Muscle of arm (tissue), 12 donors: ENCODE results near the gene HIVEP3. TPM values are rescaled to one million over a fixed set of nuclear protein-coding genes. Genes with fewer than 3 reads are reported as not detected.

Source experiments
- DNase-seq: peaks from one replicate; pipeline ENCODE4 v3.0.0-alpha.2; 2013
- polyA plus RNA-seq, 12 donors: library from polyadenylated mRNA; unstranded; fragments of 120-200 nt; gene quantifications; one replicate each; pipeline ENCODE4 v1.2.1, GENCODE V29; 2013; ENCODE audit not compliant: insufficient read length in 12 of 12

Gene HIVEP3
- polyA plus RNA-seq, 12 donors = 1.9 to 3.7 (median 2.3) TPM; not detected in 1

DNA sequence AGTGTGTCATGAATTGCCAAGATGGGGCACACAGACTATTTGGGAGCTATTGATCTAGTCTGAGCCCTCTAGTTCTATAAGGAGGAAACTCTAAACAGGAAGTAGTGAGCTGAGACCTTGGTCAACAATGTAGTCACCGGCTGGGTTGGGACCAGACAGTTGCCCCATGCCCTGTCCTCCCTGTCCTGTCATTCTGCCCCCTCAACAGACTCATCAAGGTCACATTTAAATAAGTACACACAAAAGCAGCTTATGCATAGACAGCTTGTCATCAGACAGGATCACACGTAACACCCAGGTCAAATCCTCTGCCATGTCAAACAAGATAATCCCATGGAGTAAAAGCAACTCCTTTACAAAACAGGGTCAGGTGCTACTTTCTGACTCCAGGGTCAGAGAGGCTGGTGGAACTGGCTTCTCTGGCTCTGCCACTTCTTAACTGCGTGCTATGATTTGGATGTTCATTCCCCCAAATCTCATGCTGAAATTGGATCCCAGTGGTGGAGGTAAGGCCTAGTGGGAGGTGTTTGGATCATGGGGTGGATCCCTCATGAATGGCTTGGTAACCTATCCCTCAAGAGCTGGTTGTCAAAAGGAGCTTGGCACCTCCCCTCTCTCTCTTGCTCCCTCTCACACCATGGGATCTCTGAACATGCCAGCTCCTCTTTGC lies 128.9 kb downstream of the HIVEP3 start:
- no peak for DNase-seq

DNA sequence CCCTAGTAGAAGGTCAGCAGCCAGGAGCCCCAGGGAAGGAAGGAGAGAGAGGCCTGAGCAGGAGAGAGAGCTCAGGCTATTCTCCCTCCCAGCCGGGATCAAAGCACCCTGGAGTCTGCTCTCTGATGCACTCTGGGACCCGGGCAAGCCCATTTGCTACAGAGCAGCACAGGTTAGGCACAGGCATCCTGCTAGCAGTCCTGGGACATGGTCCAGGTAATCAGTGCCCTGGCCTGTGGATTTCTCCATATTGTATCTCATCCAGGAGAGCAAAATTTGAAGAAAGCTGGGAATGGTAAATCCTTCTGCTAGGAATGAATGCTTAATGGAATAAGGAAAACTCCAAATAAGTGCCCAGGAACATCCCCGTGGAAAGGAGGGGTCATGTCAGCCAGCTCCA lies 130.3 kb downstream of the HIVEP3 start:
- DNase-seq = no peak

DNA sequence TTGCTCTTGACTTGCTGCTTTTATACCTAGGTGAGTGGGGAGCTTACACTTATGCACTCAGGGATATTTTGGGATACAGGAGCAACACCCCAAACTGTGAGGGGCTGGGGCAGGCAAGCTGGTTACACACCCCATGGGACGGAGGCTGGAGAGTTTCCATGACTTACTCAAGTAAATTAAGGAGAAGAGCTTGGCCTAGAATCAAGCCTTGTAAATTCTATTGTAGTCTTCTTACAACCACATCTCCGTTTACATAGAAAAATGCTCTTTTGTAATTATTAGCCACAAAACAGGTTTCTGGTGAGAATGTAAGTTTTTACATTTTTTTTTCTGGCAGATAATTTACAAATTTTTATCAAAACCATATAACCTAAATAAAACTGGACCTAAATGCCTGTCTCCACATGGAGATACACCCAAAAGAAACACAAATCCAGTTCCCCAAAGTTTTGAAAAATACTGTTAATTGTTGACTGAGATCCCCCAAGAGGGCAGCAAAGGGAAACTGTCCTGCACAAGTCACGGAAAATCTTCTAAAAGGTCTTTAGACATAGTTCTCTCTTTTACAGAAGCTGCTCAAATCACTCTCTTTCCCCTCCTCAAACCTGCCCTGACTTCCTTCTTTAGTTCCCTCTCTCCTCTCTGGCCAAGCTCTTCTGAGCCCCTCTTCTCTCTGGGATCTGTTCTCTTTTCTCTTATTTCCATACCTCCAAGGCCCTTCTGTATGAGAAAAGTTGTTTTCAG lies 134.0 kb downstream of the HIVEP3 start:
- no peak for DNase-seq

DNA sequence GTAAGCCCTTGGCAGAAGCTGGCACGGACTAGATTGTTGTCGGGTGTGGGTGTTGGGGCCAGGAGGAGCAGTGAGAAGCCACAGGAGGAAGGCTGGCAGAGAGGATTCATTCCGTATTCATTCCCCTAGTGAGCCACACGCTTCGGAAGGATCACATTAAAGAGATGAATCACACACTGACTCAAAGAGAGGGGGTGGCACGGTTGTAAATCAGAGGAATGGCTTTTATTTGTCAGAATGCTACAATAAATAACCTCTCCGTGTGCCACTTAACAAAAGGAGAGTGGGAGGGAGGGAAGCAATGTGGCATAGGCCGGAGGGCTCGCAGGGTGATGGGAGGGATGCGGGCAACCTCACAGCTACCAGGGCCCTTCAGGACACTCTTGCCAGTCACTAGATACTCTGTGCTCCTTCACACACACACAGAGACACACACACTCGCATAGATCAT lies 135.5 kb downstream of the HIVEP3 start:
- DNase-seq = no peak

DNA sequence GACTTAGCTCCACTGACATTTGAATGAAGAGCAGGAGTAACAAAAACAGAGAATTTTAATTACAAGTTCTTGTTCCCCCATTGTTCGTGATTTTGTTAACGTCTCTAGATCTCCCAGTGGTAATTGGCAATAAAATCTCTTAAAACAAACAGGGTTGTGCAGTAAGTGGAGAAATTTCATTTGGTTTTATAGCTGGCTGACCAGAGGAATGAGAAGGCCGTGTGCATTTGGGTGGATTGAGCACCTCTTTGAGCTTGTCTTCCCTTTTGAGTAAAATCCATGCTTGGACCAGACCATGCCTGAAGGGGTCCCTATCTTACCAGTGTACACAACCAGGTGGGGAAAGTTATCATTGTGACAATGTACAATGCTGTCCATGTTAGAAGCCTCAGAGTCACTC lies 137.8 kb downstream of the HIVEP3 start:
- no peak for DNase-seq

DNA sequence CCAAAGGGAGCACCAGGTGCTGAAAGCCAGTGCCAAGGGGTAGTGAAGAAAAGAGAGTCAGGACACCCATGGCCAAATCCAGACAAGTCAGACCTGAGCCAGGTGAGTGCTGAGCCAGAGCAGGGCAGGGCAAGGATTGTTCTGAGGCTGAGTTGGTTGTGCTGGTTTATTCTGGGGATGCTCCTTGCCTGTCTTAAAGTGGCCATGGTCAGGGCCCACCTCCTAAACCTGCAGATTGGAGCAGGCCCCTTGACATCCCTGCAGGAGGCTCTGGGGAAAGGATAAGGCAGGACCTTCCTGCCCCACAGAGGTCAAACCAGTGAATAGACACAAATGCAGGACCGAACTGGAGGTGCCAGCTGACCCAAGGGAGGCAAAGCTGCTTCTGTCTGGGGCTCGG lies 138.4 kb downstream of the HIVEP3 start:
- DNase-seq = no peak

DNA sequence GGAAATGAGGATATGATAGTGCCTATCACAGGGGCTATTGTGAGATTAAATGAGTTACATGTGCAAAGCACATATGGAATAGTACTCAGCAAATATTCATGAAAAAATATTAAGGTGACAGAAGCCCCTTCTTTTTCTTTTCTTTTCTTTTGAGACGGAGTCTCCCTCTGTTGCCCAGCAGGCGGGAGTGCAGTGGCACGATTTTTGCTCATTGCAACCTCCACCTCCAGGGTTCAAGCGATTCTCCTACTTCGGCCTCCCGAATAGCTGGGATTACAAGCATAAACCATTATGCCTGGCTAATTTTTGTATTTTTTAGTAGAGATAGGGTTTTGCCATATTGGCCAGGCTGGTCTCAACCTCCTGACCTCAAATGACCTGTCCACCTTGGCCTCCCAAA lies 139.4 kb downstream of the HIVEP3 start:
- no peak for DNase-seq

DNA sequence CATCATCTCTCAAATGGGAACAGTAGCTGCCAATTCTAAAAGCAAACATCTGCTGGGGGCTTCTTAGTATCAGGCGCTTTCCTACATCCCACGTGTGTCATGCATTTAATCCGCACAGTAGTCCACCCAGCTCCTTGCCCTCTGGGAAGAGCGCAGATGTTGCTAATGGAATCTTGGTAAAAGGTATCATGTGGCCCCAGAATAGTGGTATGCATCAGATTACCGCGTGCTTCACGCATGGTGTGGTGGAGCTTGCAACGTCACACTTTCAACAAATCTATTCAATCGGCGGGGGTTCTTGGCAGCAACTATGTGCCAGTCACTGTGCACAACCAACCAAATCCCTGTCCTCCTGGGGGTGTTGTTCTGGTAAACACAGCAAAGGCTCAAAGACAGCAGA lies 141.0 kb downstream of the HIVEP3 start:
- no peak for DNase-seq

DNA sequence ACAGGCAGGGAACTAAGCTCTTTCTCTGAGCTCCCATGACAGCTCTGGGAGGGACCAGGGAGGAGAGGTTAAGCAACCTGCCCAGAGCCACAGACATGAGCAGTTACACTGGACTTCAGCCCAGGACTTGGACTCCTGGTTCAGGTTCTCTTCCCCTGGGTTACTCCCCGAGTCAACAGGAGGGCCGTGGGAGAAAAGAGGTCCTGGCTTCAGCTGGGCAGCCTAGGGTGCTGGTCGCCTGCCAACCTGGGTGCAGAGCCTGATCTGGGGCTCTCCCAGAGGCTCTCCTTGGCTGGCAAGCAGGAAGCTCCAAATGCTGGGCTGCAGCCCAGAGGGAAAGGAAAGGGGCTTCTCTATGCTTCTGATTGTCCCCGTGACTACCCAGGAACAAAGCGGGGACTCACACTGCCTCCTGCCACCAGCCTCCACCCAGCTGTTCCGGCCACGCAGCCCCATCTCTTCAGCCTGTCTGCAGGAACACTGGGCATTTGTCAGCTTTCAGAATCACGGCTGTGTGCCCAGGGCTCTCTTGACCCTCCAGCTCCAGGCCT lies 141.8 kb downstream of the HIVEP3 start:
- no peak for DNase-seq

DNA sequence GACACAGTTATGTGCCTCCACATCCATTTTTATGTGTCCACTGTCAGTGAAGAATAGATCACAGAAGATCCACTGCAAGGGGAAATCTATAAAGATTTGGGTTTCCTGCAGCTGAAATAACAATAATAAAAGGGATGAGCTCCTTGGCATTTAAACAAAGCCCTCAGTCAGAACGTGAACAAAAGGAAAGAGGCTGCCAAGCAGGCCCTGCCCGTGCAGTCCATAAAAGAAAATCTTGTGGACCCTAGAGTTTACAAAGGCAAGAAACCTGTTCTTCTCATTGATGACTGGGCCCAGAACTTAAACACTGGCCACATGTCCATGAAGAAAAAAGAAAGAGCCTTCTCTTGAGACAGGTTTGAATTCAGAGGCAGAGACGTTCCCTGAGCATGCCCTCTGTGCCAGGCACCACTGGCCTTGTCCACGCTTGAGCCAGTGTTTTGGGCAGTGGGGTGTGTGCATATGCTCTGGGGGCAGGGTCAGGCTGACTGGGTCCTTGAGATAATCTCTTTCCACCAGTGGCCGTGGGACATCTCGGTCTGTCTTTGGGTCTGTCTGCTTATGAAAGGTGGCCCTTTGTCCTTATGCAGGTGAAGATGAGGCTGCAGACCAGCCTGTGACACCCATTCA lies 142.7 kb downstream of the HIVEP3 start:
- DNase-seq = no peak

DNA sequence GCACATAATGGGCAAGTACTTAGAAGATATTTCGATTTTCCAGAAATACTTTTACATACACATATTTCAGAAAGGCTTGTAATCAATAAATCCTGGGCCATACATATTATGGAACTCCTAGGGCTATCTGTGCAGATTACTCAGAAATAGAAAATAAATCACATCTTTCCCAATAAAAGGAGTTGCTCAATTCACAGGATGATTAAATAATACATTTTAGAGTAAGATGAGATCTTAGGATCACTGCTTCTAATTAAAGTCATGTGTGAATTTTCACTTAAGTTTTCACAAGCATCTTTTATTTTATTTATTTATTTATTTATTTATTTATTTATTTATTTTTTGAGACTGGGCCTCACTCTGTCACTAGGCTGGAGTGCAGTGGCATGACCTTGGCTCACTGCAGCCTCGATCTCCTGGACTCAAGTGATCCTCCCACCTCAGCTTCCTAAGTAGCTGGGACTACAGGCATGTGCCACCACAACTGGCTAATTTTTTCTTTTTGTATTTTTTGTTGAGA lies 144.2 kb downstream of the HIVEP3 start:
- no peak for DNase-seq

DNA sequence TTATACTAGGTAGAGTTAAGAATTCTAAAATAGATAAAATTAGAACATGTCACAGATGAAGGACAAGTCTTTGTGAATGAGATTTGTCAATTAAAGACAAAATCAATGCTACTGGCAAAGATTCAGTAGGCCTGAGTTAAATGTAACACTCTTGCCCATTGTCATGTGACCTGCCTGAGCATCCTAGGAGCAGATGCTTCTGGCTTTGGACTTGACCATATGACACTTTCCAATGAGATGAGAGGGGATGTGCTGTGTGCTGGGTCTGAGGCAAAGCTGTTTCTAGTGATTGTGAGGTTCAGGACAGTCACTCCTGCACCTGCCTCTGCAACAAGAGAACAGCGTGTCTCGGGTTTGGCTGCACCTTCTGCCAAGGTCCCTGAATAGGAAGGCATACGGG lies 144.9 kb downstream of the HIVEP3 start:
- no peak for DNase-seq

DNA sequence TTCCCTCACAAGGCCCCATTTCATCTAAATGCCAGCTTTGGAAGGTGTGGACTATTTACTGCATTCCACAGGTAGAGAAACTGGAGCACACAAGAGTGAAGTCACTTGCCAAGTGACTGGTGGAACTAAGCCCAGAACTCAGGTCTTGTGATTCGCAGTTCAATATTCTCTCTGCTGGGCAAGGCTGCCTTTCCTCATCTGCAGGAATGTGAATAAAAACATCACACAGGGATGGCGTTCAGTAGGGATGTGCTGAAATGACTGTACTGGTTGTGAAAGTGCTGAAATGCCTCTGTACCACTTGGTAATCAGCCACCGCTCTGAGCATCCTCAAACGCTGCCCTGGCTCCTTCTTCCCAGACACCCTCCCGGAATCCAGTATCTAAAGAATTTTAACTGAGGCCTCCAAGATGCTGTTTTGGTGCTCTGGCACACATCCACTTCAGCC lies 145.6 kb downstream of the HIVEP3 start:
- DNase-seq = no peak

DNA sequence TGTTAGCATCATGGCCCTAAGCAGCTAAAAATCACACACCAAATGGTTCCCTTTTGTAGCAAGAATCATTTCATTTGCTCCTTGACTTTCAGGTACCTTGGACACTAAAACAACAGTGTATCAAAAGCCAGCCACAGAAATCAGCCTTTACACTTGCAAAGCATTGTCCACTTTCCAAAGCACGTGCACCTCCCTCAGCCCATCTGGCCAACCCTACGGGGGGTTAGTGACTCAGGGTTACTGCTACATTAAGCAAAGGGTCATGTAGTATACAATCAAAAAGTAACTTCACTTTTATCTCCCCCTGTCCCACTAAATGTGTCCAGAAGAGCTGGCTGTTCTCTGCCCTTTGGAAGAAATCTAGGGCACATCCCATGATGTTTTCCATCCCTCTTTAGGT lies 149.7 kb downstream of the HIVEP3 start:
- DNase-seq = no peak

DNA sequence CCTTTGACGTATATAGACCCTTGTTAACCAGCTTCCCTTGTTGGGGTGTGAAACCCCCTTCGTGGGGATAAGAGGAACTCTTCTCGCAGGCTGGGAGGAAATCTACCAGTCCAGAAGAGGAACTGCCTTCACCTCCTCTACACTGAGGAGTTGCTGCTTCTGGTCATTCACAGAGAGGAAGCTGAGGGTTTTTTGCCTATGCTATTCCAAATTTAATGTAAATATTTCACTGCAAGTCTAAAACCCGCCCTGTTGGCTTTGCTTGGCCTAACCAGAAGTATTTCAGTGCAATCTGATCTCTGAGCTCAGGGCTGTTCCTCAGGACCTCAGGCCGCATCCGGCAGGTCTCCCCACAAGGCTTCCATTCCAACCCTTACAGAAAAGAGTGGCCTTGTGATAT lies 150.1 kb downstream of the HIVEP3 start:
- no peak for DNase-seq

DNA sequence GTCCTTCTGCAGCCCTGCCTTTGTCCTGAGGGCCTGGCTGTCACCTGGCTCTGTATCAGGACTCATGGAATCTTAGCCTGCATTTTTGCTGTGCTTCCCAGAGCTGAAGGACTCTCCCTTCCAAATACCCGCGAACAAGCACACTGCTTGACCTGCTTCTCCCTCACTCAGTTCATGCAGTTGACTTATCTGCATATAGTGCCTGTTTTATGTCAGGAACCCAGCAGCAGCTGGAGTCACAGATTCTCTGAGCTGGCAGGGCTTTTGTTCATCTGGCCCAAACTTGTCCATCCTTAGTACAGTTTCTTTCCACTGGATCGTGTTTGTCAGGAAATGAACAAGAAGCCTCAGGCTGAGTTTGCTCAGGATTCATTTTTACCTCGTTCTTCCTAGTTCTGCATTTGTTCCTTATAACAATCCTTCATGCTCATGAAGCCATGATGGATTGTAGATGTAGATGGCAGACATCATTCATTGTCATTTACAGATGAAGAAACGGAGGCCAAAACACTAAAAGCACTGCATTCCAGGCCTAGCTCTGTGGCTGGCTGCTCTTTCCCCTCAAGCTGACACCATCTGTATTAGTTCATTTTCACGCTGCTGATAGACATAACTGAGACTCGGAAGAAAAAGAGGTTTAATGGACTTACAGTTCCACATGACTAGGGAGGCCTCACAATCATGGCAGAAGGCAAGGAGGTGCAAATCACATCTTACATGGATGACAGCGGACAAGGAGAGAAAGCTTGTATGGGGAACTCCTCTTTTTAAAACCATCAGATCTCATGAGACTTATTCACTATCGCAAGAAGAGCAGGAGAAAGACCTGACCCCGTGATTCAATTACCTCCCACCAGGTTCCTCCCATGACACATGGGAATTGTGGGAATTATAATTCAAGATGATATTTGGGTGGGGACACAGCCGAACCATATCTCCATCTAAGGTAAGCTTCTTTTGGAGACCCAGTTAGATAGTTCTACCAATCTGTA lies 150.9 kb downstream of the HIVEP3 start:
- no peak for DNase-seq

DNA sequence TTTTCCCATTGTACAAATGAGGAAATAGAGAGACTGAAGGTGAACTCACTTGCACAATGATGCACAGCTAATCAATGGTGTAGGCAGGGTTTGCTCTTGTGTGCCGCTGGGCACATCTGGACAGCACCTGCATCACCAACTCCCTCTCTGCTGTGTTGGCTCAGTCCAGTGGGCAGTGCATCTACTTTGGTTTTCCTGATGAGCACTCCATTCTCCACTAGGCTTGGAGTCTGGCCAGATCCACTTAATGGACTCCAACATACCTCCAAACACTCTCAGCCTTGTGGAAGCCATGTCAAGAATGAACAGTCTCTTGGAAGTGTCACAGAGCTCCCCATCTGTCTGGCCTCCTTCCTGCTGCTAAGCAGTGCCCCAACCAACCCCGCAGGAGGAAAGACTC lies 152.2 kb downstream of the HIVEP3 start:
- no peak for DNase-seq

DNA sequence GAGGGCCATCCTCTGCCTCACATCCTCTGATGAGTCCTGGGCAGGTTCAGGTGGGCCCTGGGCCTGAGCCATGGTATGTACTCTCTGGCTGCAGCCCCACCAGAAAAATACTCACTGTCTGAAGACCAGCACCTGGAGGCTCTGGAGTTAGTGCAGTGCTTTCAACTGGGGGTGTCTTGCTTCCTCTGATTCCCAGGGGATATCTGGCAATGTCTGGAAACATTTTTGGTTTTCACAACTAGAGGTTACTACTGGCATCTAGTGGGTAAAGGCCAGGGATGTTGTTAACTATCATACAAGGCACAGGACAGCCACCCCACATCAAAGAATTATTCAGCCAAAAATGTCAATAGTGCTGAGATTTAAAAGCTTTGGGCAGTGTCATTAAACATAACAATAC lies 152.7 kb downstream of the HIVEP3 start:
- no peak for DNase-seq

DNA sequence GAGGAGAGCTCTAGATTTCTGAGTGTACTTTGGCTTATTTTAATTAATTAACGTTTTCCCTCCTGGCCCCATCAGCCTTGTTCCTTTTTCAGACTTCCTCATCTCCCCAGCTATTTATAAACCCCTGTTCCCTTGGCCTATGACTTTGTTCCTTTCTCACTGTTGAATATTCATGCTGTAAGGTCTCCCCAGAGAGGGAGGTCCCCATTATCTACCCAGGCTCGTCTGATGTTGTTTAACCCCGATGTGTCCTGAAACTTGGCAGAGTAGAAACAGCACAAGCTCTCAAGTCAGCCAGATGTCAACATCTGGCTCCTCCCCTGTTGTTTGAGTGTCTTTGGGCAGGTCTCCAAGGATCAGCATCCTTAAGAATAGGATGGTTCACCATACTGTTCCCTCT lies 153.6 kb downstream of the HIVEP3 start:
- no peak for DNase-seq

DNA sequence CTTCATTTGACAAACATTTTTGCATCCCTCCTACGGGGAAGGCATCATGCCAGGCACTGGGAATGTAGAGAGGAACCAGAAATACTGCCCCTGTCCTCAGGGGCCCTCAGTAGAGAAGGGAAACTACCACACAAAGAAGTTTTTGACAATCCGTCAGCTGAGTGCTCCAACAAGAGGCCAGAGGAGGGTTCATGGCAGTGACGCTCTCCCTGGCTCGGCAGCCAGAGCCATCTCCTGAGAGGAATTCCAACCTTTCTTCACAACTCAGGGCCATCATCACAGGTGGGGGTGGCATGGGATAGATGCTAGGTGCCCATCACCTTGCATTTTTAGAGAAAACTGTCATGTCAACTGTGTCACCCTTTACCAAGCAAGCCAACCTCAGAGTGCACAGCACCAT lies 154.1 kb downstream of the HIVEP3 start:
- no peak for DNase-seq

DNA sequence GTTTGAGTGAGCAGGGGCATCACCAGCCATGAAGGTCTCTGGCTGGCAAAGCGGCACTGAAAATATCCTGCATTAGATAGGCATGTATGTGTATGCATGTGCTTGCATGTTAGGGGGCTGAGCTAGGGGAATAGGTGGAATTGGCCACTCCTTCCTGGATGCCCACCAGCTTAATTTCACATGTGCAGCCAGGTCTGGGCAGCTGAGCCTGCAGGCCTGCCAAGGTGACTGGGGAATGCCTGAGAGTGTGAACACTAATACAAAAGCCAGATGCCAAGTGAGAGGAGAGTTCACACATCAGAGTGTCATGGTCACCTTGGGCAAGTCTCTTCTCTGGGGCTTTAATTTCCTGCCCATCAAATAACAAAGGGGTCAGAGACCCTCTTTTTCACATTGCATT lies 155.9 kb downstream of the HIVEP3 start:
- DNase-seq = no peak
